Esophagus (tissue), 2 donors: ENCODE data around the gene MED12. TPM values are rescaled to one million over a fixed set of nuclear protein-coding genes. Genes with fewer than 3 reads are reported as not detected.

Experiments used
- H3K27ac ChIP-seq, 2 donors: one replicate each; pipeline ENCODE4 v1.5.1; 2013; ENCODE audit warnings: low read depth in 2 of 2, mild to moderate bottlenecking in 2 of 2, inconsistent platforms in 1 of 2, low read length in 1 of 2, moderate library complexity in 1 of 2
- H3K27me3 ChIP-seq, 2 donors: one replicate each; pipeline ENCODE4 v1.6.1; 2013; ENCODE audit warnings: low read length in 2 of 2, control low read depth in 1 of 2, mild to moderate bottlenecking in 1 of 2; ENCODE audit not compliant: insufficient read depth in 2 of 2, control insufficient read depth in 1 of 2
- H3K36me3 ChIP-seq, 2 donors: one replicate each; pipeline ENCODE4 v1.6.1; 2013; ENCODE audit warnings: low read length in 1 of 2; ENCODE audit not compliant: control insufficient read depth in 2 of 2, insufficient read depth in 2 of 2
- H3K4me1 ChIP-seq, 2 donors: one replicate each; pipeline ENCODE4 v1.6.1; 2013; ENCODE audit warnings: low read length in 1 of 2; ENCODE audit not compliant: control insufficient read depth in 2 of 2, insufficient read depth in 2 of 2
- H3K4me3 ChIP-seq, 2 donors: one replicate each; pipeline ENCODE4 v1.5.1; 2013; ENCODE audit warnings: low read length in 2 of 2, mild to moderate bottlenecking in 2 of 2, low read depth in 1 of 2, moderate library complexity in 1 of 2
- H3K9me3 ChIP-seq, 2 donors: one replicate each; pipeline ENCODE4 v1.6.1; 2013; ENCODE audit warnings: mild to moderate bottlenecking in 2 of 2, low read depth in 1 of 2, low read length in 1 of 2, moderate library complexity in 1 of 2; ENCODE audit not compliant: control insufficient read depth in 2 of 2, insufficient read depth in 1 of 2
- WGBS, 2 donors: extraction: QIAGEN DNeasy Blood & Tissue Kit; methylation state at CpG; one replicate each; pipeline ENCODE4 v1.1.7; 2013; 5-methylcytosine and 5-hydroxymethylcytosine counted together
- polyA plus RNA-seq, 2 donors: library from polyadenylated mRNA; stranded (reverse); fragments of 200-250 nt; gene quantifications; one replicate each; pipeline ENCODE4 v1.2.3, GENCODE V29; 2013
- donor health status: healthy with polysubstance abuse.
- donor health status: Bipolar disorder and iron deficiency.

MED12 gene
- polyA plus RNA-seq, 2 donors = 9.5 to 14.0 TPM

DNA sequence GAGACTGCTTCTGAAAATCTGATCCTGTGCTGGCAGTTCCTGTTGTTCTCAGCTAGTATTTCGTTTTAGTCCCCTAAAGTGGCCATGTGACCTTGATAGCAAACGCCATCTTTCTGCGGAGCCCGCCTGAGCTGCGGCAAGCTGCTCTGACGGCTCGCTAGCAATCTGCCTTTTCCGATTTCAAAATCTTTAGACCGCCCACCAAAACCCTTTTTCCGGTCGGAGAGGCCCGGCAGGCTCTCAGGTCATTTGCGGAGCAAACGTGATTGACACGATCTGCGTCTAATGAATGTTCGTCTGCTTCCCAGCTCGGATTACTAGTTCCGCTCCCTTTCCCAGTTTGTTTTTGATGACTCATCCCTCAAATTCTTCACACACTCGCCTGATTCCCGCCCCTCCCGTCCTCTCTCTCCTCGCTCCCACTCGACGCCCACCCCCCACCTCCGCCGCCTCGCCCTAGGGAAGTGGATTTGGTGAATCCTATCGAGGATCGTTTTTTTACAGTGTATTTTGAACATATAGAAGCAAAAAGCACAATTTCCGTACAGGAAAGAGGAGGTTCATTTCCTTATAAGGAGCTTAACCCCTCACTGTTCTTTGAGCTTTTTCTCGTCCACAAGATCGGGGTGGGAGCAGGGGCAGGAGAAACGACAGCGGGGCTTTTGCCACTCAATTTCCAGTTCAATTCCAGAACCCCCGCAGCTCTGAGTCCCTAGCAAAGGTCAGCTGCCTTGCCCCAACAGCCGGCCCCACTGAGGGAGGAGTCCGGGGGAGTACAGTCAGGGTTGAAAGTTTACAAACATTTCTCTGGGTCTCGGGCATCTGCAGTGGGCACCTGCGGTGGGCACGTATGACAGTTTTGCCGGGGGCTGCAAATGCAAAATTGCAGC is 63.8 kb downstream of the MED12 start:
- Histone ChIP-seq H3K27ac (peak overlapping the region; percentile 80 to 87), H3K9me3 (no peaks in the 10 kb centered on the region), H3K4me1 (peaks cover 0 to 3% of the 10 kb centered on the region in 2 donors), H3K36me3 (no peaks in the 10 kb centered on the region), H3K27me3 (no peaks in the 10 kb centered on the region), H3K4me3 (peak overlapping the region; percentile 31 to 43)
- 1 to 25% methylated on average over 42 of the region's 42 CpGs for WGBS, 2 donors

DNA sequence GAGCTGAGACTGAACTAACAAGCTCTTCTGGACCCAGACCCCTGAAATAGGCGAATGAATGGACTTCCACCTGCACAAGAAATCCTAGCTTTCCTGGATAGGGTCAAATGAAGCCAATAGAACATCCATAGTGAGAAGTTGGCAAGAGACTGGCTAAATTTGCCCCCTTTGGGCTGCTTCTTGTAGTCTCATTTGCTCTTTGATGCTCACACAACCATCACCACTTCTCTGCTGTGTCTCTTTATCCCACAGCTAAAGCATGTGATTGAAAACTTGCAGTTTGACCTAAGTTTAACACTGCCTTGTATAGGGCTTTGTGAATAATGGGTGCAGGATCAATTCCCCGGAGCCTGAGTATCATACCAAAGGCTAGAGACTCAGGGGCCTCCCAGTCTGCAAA is 64.5 kb downstream of the MED12 start:
- H3K4me3 ChIP-seq = peak overlapping the region in 1 of 2 donors; percentile 31
- WGBS, 2 donors = 44 to 48% methylated on average over 2 of the region's 2 CpGs
- H3K27me3 ChIP-seq = no peaks in the 10 kb centered on the region
- H3K4me1 ChIP-seq = peaks cover 0 to 3% of the 10 kb centered on the region in 2 donors
- H3K36me3 ChIP-seq = no peaks in the 10 kb centered on the region
- peak overlapping the region; percentile 80 to 87 for H3K27ac ChIP-seq
- H3K9me3 ChIP-seq = no peaks in the 10 kb centered on the region

DNA sequence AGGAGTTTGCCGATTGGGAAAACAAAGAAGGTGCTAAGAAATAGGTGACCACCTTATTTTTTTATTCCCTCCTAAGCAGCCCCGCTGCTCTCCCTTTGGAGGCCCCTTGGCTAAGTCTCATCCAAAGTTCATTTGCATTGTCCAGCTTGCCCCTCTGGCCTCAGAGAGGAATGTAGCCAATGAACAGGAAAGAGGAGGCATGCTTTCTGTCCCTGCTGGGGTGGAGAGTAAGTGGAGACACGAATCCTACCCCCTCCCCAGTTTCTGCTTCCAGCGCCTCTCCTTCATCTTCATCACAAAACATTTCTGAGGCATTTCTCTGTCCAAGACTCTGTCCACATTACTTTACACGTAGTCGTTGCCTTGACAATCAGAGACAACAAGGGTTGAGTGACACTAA is 64.9 kb downstream of the MED12 start:
- H3K4me1 ChIP-seq = peaks cover 0 to 3% of the 10 kb centered on the region in 2 donors
- H3K27me3 ChIP-seq = no peaks in the 10 kb centered on the region
- no peak overlapping the region for H3K27ac ChIP-seq
- no peaks in the 10 kb centered on the region for H3K9me3 ChIP-seq
- no peak overlapping the region for H3K4me3 ChIP-seq
- 59 to 74% methylated on average over 6 of the region's 6 CpGs for WGBS, 2 donors
- H3K36me3 ChIP-seq = no peaks in the 10 kb centered on the region

DNA sequence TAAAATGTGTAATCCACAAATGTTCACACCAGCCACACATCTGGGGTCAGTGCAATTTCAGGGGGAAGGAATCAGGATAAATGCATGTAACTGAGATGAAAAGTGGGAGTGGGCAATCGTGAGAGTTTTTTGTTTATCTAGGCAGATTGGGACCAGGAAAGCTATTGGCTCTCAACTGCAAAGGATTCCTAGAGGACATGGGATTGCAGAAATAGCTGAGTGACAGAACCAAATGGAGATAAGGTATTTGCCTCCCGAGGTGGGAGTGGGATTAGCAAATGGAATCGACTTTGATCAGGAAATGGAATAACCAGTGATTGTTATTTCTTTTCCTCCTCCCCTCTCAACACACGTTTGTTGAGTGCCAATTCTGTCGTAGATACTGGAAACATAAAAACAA is 65.7 kb downstream of the MED12 start:
- H3K4me1 ChIP-seq = peaks cover 0 to 3% of the 10 kb centered on the region in 2 donors

DNA sequence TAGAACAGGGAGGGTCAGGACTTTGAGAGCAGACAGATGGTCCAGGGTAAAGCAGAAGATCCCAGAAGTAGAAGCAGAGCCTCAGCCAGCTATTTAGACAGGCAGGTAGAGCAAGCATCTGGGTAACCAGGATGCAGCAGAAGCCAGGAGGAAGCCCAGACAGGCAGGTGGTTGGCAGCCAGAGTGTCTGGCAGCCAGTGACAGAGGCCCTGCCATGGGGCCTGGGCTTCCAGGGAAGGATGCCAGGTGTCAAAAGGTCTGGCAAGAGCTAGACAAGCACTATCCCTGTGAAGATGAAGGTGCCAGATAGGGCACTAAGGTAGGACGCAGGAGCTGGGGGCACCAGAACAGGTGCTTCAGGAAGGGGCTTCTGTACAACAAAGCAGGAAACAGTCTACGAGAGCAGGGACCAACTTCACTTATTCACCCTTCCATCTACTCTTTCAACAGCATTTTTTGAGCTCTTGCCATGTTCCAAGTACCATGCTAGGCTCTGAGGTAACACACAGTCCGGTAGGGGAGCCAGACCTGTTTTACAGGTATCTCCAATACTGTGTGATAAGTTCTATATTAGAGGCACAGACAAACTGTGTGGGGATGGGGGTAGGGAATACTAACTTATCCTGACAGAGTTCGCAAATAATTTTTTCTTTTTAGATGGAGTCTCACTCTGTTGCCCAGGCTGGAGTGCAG is 66.6 kb downstream of the MED12 start:
- 67 to 72% methylated on average over 4 of the region's 4 CpGs for WGBS, 2 donors
- Histone ChIP-seq H3K27ac (peak overlapping the region in 1 of 2 donors; percentile 6), H3K4me1 (peaks cover 0 to 3% of the 10 kb centered on the region in 2 donors)

More for the DNA sequence above, 65.7 kb downstream of the MED12 start:
- Histone ChIP-seq H3K36me3 (no peaks in the 10 kb centered on the region), H3K4me3 (no peak overlapping the region), H3K27ac (no peak overlapping the region), H3K27me3 (no peaks in the 10 kb centered on the region), H3K9me3 (no peaks in the 10 kb centered on the region)
- WGBS, 2 donors = 47 to 51% methylated on average over 5 of the region's 5 CpGs

DNA sequence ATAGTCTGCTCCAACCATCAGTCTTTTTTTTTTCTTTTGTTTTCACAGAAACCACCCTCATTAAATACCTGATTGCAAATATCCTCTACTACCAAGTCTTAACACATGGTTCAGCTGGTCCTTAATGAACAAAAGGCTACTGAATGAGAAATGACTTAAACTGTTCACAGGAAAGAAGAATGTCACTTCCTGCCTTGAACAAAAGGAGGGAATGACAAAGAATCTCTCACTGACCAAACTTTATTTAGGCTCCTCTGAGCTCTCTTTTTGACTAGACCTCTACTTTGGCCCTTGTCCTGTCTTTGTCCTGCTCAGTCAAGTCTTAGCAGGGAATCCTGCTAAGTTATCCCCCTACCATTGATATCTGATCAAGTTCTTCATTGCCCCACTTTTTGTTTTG is 72.9 kb downstream of the MED12 start:
- Histone ChIP-seq H3K4me3 (no peak overlapping the region), H3K4me1 (no peaks in the 10 kb centered on the region), H3K36me3 (no peaks in the 10 kb centered on the region), H3K27ac (no peak overlapping the region), H3K9me3 (no peaks in the 10 kb centered on the region), H3K27me3 (no peaks in the 10 kb centered on the region)

More for the DNA sequence above, 66.6 kb downstream of the MED12 start:
- Histone ChIP-seq H3K36me3 (no peaks in the 10 kb centered on the region), H3K27me3 (no peaks in the 10 kb centered on the region), H3K4me3 (no peak overlapping the region), H3K9me3 (no peaks in the 10 kb centered on the region)

Other genes starting within 250 kb of the MED12 start
- gene TEX11, start 209.9 kb upstream of the MED12 start, polyA plus RNA-seq = not detected
- gene SLC7A3, start 187.5 kb upstream of the MED12 start, polyA plus RNA-seq = under 1 TPM in 1 of 2 donors, not detected in 1; 0.05 TPM
- 10 to 100 TPM; 18.9 to 29.4 TPM for gene SNX12, start 50.3 kb upstream of the MED12 start, polyA plus RNA-seq
- 10 to 100 TPM in 1 of 2 donors, 1 to 10 TPM in 1; 8.4 to 13.0 TPM for gene FOXO4, start 22.7 kb upstream of the MED12 start, polyA plus RNA-seq
- 1 to 10 TPM in 1 of 2 donors, under 1 TPM in 1; 0.34 to 3.9 TPM for gene CXorf65, start 11.9 kb upstream of the MED12 start, polyA plus RNA-seq
- gene IL2RG, start 7.0 kb upstream of the MED12 start, polyA plus RNA-seq = 10 to 100 TPM in 1 of 2 donors, 1 to 10 TPM in 1; 9.2 to 23.1 TPM
- under 1 TPM; 0.19 to 0.22 TPM for gene NLGN3, start 26.2 kb downstream of the MED12 start, polyA plus RNA-seq
- gene GJB1, start 104.6 kb downstream of the MED12 start, polyA plus RNA-seq = under 1 TPM; 0.04 to 0.16 TPM
- gene ZMYM3, start 135.5 kb downstream of the MED12 start, polyA plus RNA-seq = 1 to 10 TPM; 5.2 to 7.6 TPM
- 100 to 1,000 TPM in 1 of 2 donors, 10 to 100 TPM in 1; 66.8 to 106 TPM for gene NONO, start 165.0 kb downstream of the MED12 start, polyA plus RNA-seq
- 1 to 10 TPM; 1.2 to 1.3 TPM for gene ITGB1BP2, start 183.2 kb downstream of the MED12 start, polyA plus RNA-seq
- 1 to 10 TPM; 8.1 to 8.2 TPM for gene TAF1, start 247.8 kb downstream of the MED12 start, polyA plus RNA-seq